GM12878 (cell line): ENCODE results near the gene TMEM151A.

ENCODE experiments used
- CTCF ChIP-seq, 3 experiments: IDR thresholded peaks in 2 of 3; conservative IDR thresholded peaks in 1 of 3; 2 replicates each; pipeline ENCODE4 v1.5.1; 2011; ENCODE audit warnings: low read depth in 3 of 3, low read length in 3 of 3, mild to moderate bottlenecking in 3 of 3, control low read depth in 2 of 3, moderate library complexity in 2 of 3, inconsistent platforms in 1 of 3, mixed read lengths in 1 of 3; ENCODE audit not compliant: control insufficient read depth in 2 of 3, insufficient read depth in 1 of 3; ENCODE audit errors: extremely low read depth in 1 of 3
- EGR1 ChIP-seq, 2 experiments: IDR thresholded peaks; 1 replicate in 1 of 2; 2 replicates in 1 of 2; pipeline ENCODE4 v1.6.1; 2011 to 2012; ENCODE audit warnings: low read depth in 2 of 2, low read length in 2 of 2, borderline replicate concordance in 1 of 2, mild to moderate bottlenecking in 1 of 2, moderate library complexity in 1 of 2
- LARP7 ChIP-seq: fragments of 450-650 bp; IDR thresholded peaks from 2 replicates; pipeline ENCODE4 v1.6.1; 2017; ENCODE audit warnings: mild to moderate bottlenecking
- NFYB ChIP-seq: IDR thresholded peaks from 2 replicates; pipeline ENCODE4 v1.6.1; 2011; ENCODE audit warnings: low read depth, mild to moderate bottlenecking, low read length, improper control_type of control experiment, moderate library complexity; ENCODE audit not compliant: insufficient read depth
- REST ChIP-seq: IDR thresholded peaks from 2 replicates; pipeline ENCODE4 v1.6.1; 2012; ENCODE audit warnings: mild to moderate bottlenecking, low read depth, low read length

GRCh38 chr11:66327171-66328030, 35.7 kb downstream of the TMEM151A start:
- no peak for TF ChIP-seq LARP7
- no peak for TF ChIP-seq CTCF (IDR thresholded peaks at IDR 0.05 in 2 of 3, conservative IDR thresholded peaks at IDR 0.05 in 1 of 3; ENCODE audit: control insufficient read depth in 2 of 3, extremely low read depth in 1 of 3, insufficient read depth in 1 of 3, low read depth in 3 of 3, low read length in 3 of 3)
- TF ChIP-seq NFYB = no peak
- no peak for TF ChIP-seq REST
- no peak for TF ChIP-seq EGR1 (IDR thresholded peaks at IDR 0.05; ENCODE audit: borderline replicate concordance in 1 of 2, low read depth in 2 of 2, low read length in 2 of 2)
